ENCODE data around the gene BTC. TPM values are rescaled to one million over a fixed set of nuclear protein-coding genes. Genes with fewer than 3 reads are reported as not detected.

The BTC gene
- 0.09 TPM in 1 of 2 replicates, not detected in the other for total RNA-seq

GRCh38 chr4:74794382-74795010 is at the start of gene BTC:
BTC (minus strand) TSS chr4:74794523; CDS start chr4:74794325, 198 bp downstream.

Other genes starting within 250 kb of the BTC start
- 0.77 and 7.7 TPM in 2 replicates for gene PARM1, start 138.6 kb upstream of the BTC start, total RNA-seq

Data from pericardium fibroblast (primary cell).